DND-41 (cell line): Measurements from ENCODE around the gene TACC3.

Source experiments
- EZH2 ChIP-seq: IDR thresholded peaks from 3 replicates; pipeline ENCODE4 v1.6.1; 2012; ENCODE audit warnings: borderline replicate concordance, low read depth, mild to moderate bottlenecking, moderate library complexity, low read length, inconsistent platforms; ENCODE audit not compliant: severe bottlenecking
- TF ChIP-seq, protein P1 (sequence below): IDR thresholded peaks from 2 replicates; pipeline ENCODE4 v1.5.1; 2012; ENCODE audit warnings: borderline replicate concordance, low read length, moderate library complexity, mild to moderate bottlenecking; ENCODE audit not compliant: poor library complexity, severe bottlenecking; ENCODE audit errors: extremely low read depth

DNA sequence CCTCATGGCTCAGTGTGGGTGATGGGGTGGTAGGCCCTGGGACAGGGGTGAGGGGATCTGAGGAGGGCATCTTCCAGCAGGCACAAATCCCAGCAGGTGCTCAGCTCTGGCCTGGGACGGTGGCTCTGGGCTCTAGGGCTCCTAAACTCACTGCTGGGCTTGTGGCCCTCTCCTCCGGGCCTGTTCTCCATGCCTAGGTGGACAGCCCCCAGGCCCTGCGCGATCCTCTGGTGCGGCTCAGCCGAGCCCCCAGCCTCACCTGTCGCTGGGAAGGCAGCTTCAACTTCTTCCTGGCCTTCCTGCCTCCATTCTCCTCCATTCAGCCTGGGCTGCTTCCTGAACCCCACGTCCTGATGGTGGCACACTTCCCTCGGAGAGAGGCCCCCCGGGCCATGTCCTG, 52.4 kb downstream of the TACC3 start:
- TF ChIP-seq, protein P1, sequence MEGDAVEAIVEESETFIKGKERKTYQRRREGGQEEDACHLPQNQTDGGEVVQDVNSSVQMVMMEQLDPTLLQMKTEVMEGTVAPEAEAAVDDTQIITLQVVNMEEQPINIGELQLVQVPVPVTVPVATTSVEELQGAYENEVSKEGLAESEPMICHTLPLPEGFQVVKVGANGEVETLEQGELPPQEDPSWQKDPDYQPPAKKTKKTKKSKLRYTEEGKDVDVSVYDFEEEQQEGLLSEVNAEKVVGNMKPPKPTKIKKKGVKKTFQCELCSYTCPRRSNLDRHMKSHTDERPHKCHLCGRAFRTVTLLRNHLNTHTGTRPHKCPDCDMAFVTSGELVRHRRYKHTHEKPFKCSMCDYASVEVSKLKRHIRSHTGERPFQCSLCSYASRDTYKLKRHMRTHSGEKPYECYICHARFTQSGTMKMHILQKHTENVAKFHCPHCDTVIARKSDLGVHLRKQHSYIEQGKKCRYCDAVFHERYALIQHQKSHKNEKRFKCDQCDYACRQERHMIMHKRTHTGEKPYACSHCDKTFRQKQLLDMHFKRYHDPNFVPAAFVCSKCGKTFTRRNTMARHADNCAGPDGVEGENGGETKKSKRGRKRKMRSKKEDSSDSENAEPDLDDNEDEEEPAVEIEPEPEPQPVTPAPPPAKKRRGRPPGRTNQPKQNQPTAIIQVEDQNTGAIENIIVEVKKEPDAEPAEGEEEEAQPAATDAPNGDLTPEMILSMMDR, result no peak
- no peak for TF ChIP-seq EZH2
